ENCODE data around the gene KATNA1. TPM values are rescaled to one million over a fixed set of nuclear protein-coding genes. Genes with fewer than 3 reads are reported as not detected.
A peak's percentile ranks its signal among the peaks of the same experiment; 100 is the strongest.
"Not testable (repeated sequence)": the region's sequence is repeated elsewhere in the genome, so short reads cannot be mapped to it uniquely, and the experiment has no call there.

Gene KATNA1
- total and polyA plus RNA-seq, 9 of the 15 experiments (the other 6 are each of a cell fraction or from before 2014, with no cell fraction given): 22.5 to 76.9 (median 45.0) TPM

DNA sequence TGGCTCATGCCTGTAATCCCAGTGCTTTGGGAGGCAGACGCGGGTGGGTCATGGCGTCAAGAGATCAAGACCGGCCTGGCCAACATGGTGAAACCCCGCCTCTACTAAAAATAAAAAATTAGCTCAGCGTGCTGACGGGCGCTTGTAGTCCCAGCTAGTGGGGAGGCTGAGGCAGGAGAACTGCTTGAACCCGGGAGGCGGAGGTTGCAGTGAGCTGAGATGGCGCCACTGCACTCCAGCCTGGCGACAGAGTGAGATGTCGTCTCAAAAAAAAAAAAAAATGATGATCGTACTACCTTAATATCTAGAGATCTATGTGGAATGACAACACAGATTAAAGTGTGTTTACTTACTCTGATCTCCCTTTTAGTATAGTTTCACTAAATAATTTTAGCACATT, 33.3 kb upstream of the KATNA1 start:
- Histone ChIP-seq H3K36me3 (ENCODE audit: control insufficient read depth, insufficient read depth, low read length) (peaks cover 75% of the 10 kb centered on the region), H3K79me2 (ENCODE audit: control insufficient read depth, insufficient read depth, low read length) (peaks cover 39% of the 10 kb centered on the region)
- H3K9me3 ChIP-seq (replicated peaks; ENCODE audit: control insufficient read depth, insufficient read depth, low read depth, low read length); H3K27me3 ChIP-seq (ENCODE audit: control insufficient read depth in 2 of 2, insufficient read depth in 2 of 2, low read length in 2 of 2); POLR2A ChIA-PET; H3K4me2 ChIP-seq (ENCODE audit: insufficient read depth, low read length); ATAC-seq; BruUV-seq (replicated peaks); CTCF ChIA-PET (ENCODE audit: low intra/inter-chr PET ratio); H3K4me3 ChIP-seq; in situ Hi-C loops (cut with MboI); intact Hi-C loops (cut with micrococcal nuclease); H3K27ac ChIP-seq (ENCODE audit: extremely low read depth, low read depth, low read length); H4K20me1 ChIP-seq (replicated peaks; ENCODE audit: control insufficient read depth, insufficient read depth, low read length); H2AFZ ChIP-seq (ENCODE audit: low read depth, low read length); H3K4me1 ChIP-seq (replicated peaks in 1 of 2; ENCODE audit: control insufficient read depth in 2 of 2, insufficient read depth in 2 of 2, low read length in 2 of 2); H3K9me1 ChIP-seq (ENCODE audit: control insufficient read depth, insufficient read depth, low read length); DNase-seq (ENCODE audit: extremely low read depth in 1 of 4, low spot score in 3 of 4); H3K9ac ChIP-seq (ENCODE audit: insufficient read depth in 1 of 2, low read depth in 2 of 2, low read length in 2 of 2); FAIRE-seq: not testable (repeated sequence)
- 94% methylated on average over 14 of the region's 14 CpGs for WGBS (ENCODE audit: insufficient coverage, low coverage, missing lambda C conversion rate)
- peak; percentile 55; the same call in 1 of the 2 replicates for TF ChIP-seq SUPT5H (IDR thresholded peaks at IDR 0.05)
- 0 out of 2 replicates have a peak, but pooled peaks have one; percentile 25 for TF ChIP-seq POLR2G (IDR thresholded peaks at IDR 0.05; ENCODE audit: low read depth, low read length)
- TF ChIP-seq, protein P1, sequence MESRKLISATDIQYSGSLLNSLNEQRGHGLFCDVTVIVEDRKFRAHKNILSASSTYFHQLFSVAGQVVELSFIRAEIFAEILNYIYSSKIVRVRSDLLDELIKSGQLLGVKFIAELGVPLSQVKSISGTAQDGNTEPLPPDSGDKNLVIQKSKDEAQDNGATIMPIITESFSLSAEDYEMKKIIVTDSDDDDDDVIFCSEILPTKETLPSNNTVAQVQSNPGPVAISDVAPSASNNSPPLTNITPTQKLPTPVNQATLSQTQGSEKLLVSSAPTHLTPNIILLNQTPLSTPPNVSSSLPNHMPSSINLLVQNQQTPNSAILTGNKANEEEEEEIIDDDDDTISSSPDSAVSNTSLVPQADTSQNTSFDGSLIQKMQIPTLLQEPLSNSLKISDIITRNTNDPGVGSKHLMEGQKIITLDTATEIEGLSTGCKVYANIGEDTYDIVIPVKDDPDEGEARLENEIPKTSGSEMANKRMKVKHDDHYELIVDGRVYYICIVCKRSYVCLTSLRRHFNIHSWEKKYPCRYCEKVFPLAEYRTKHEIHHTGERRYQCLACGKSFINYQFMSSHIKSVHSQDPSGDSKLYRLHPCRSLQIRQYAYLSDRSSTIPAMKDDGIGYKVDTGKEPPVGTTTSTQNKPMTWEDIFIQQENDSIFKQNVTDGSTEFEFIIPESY (CRISPR knock-in tag; IDR thresholded peaks at IDR 0.05): peak; percentile 79
- peak; percentile 35 for TF ChIP-seq POLR2B (IDR thresholded peaks at IDR 0.05; ENCODE audit: low read depth, partially characterized antibody)

DNA sequence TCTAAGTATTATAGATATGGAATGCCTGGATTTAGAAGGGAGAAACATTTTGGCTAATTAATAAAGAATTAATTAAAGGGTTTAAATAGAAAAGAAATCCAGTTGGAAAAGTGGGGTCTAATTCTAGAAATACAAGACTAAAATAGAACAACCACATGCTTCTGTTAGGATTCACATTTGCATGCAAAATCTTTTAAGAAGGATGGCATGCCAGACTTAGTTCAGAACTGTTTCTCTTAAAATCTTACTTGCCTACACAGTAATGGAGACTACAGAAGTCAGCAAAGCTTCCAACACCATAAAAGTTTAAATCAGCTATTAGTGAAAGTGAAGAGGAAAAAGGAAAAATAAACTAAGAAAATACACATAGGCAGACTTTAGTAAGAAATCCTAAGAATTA, 32.7 kb upstream of the KATNA1 start:
- H3K4me1 ChIP-seq (replicated peaks in 1 of 2; ENCODE audit: control insufficient read depth in 2 of 2, insufficient read depth in 2 of 2, low read length in 2 of 2): no peaks in the 10 kb centered on the region
- in situ Hi-C loops (cut with MboI): no loop called here
- no peak for DNase-seq (ENCODE audit: extremely low read depth in 1 of 4, low spot score in 3 of 4)
- no peak for FAIRE-seq
- no peak overlapping the region for H3K27ac ChIP-seq (ENCODE audit: extremely low read depth, low read depth, low read length)
- ATAC-seq: no peak
- no peak overlapping the region for H3K4me3 ChIP-seq
- H3K27me3 ChIP-seq (ENCODE audit: control insufficient read depth in 2 of 2, insufficient read depth in 2 of 2, low read length in 2 of 2): no peaks in the 10 kb centered on the region
- H3K9me3 ChIP-seq (replicated peaks; ENCODE audit: control insufficient read depth, insufficient read depth, low read depth, low read length): no peaks in the 10 kb centered on the region
- no peak overlapping the region for H3K9ac ChIP-seq (ENCODE audit: insufficient read depth in 1 of 2, low read depth in 2 of 2, low read length in 2 of 2)
- no peaks in the 10 kb centered on the region for H3K9me1 ChIP-seq (ENCODE audit: control insufficient read depth, insufficient read depth, low read length)
- H3K36me3 ChIP-seq (ENCODE audit: control insufficient read depth, insufficient read depth, low read length): peaks cover 75% of the 10 kb centered on the region
- intact Hi-C loops (cut with micrococcal nuclease): no loop called here
- H3K79me2 ChIP-seq (ENCODE audit: control insufficient read depth, insufficient read depth, low read length): peaks cover 33% of the 10 kb centered on the region
- no peak for TF ChIP-seq NR2C2 (CRISPR knock-in tag; IDR thresholded peaks at IDR 0.05)
- no peak for TF ChIP-seq NR2C2 (tag; IDR thresholded peaks at IDR 0.05)
- TF ChIP-seq RBFOX2 (IDR thresholded peaks at IDR 0.05; ENCODE audit: low read depth, low read length): no peak
- no peak for TF ChIP-seq PTTG1 (tag; IDR thresholded peaks at IDR 0.05; ENCODE audit: low read depth)
- TF ChIP-seq CBX3 (IDR thresholded peaks at IDR 0.05; ENCODE audit: borderline replicate concordance in 1 of 2, low read length in 2 of 2): no peak
- TF ChIP-seq, protein P2, sequence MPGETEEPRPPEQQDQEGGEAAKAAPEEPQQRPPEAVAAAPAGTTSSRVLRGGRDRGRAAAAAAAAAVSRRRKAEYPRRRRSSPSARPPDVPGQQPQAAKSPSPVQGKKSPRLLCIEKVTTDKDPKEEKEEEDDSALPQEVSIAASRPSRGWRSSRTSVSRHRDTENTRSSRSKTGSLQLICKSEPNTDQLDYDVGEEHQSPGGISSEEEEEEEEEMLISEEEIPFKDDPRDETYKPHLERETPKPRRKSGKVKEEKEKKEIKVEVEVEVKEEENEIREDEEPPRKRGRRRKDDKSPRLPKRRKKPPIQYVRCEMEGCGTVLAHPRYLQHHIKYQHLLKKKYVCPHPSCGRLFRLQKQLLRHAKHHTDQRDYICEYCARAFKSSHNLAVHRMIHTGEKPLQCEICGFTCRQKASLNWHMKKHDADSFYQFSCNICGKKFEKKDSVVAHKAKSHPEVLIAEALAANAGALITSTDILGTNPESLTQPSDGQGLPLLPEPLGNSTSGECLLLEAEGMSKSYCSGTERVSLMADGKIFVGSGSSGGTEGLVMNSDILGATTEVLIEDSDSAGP (CRISPR knock-in tag; IDR thresholded peaks at IDR 0.05): no peak
- no peak for TF ChIP-seq ELF1 (tag; IDR thresholded peaks at IDR 0.05)
- no peak for TF ChIP-seq CBFB (CRISPR knock-in tag; IDR thresholded peaks at IDR 0.05)
- no peak for TF ChIP-seq ZNF644 (tag; IDR thresholded peaks at IDR 0.05; ENCODE audit: low read depth)
- TF ChIP-seq PHF21A (IDR thresholded peaks at IDR 0.05; ENCODE audit: borderline replicate concordance, low read depth): no peak
- TF ChIP-seq TRIM24 (IDR thresholded peaks at IDR 0.05): no peak
- TF ChIP-seq ZNF282 (CRISPR knock-in tag; IDR thresholded peaks at IDR 0.05): no peak
- BruUV-seq (replicated peaks): no TSS peak
- H2AFZ ChIP-seq (ENCODE audit: low read depth, low read length): no peak overlapping the region
- no peaks in the 10 kb centered on the region for H4K20me1 ChIP-seq (replicated peaks; ENCODE audit: control insufficient read depth, insufficient read depth, low read length)
- ChIA-PET CTCF (ENCODE audit: low intra/inter-chr PET ratio) (no interaction called here), POLR2A (no interaction called here)
- no peak overlapping the region for H3K4me2 ChIP-seq (ENCODE audit: insufficient read depth, low read length)
